HCT116 (cell line): ENCODE data around the gene DYNLRB1. TPM values are rescaled to one million over a fixed set of nuclear protein-coding genes. Genes with fewer than 3 reads are reported as not detected.

ENCODE experiments used
- ATAC-seq: fragments of 200-7000 bp; cut with Tn5 transposase; 2 replicates; pipeline ENCODE4 v1.9.1; 2020; ENCODE audit warnings: mild to moderate bottlenecking, moderate library complexity
- BruUV-seq: library from RNA; stranded (reverse); fragments of 400-500 nt; replicated peaks from 2 replicates; lab custom pipeline; 2021; lab: Mats Ljungman, UMichigan
- CTCF ChIA-PET: fragments of 300-600 bp; sonication (Branson Sonifier 250); formaldehyde crosslinking; loops from one replicate; lab custom pipeline; 2021; ENCODE audit warnings: antibody characterized with exemption; lab: Charles Lee
- POLR2A ChIA-PET: fragments of 300-600, 350-600 bp; sonication (Branson Sonifier 250); formaldehyde crosslinking; loops from one replicate; lab custom pipeline; 2021; ENCODE audit warnings: antibody characterized with exemption; lab: Charles Lee
- RAD21 ChIA-PET, 2 experiments: fragments of 300-600 bp; sonication (Branson Sonifier 250); formaldehyde crosslinking; loops; one replicate each; lab custom pipeline; 2023; ENCODE audit warnings: low total read pairs in 2 of 2; ENCODE audit not compliant: uncharacterized antibody in 2 of 2, unreplicated experiment in 2 of 2, low non-redundant PET in 1 of 2; lab: Charles Lee
- DNase-seq: peaks from one replicate; pipeline ENCODE4 v3.0.0-alpha.2; 2010; ENCODE audit warnings: low read depth, low spot score
- H2AFZ ChIP-seq: fragments of 200-600 bp; shearing (Covaris generic), sonication (generic); 2 replicates; pipeline ENCODE4 v1.6.1; 2017; ENCODE audit warnings: low read depth, mixed run types, mixed read lengths, antibody characterized with exemption, low read length; ENCODE audit not compliant: poor library complexity, severe bottlenecking
- H3K27ac ChIP-seq: 2 replicates; pipeline ENCODE4 v1.5.1; 2012; ENCODE audit warnings: low read depth, low read length
- H3K27me3 ChIP-seq: fragments of 200-600 bp; sonication (generic); 2 replicates; pipeline ENCODE4 v1.6.1; 2016; ENCODE audit warnings: mixed run types, low read length, mixed read lengths; ENCODE audit not compliant: insufficient read depth
- H3K36me3 ChIP-seq, 2 experiments: fragments of 200-500 bp in 1 of 2; fragments of 200-600 bp in 1 of 2; sonication (Bioruptor generic) in 1 of 2; sonication (generic) in 1 of 2; 2 replicates each; pipeline versions ENCODE4 v1.5.1 to v1.6.1; 2014 to 2016; ENCODE audit warnings: low read length in 2 of 2, inconsistent platforms in 1 of 2, mixed read lengths in 1 of 2, mixed run types in 1 of 2; ENCODE audit not compliant: insufficient read depth in 2 of 2, control insufficient read depth in 1 of 2
- H3K4me1 ChIP-seq, 2 experiments: fragments of 200-600 bp in 1 of 2; sonication (generic) in 1 of 2; 2 replicates each; pipeline versions ENCODE4 v1.5.1 to v1.6.1; 2012 to 2017; ENCODE audit warnings: low read length in 2 of 2, inconsistent platforms in 1 of 2, mild to moderate bottlenecking in 1 of 2, mixed read lengths in 1 of 2, mixed run types in 1 of 2, moderate library complexity in 1 of 2; ENCODE audit not compliant: insufficient read depth in 2 of 2, control insufficient read depth in 1 of 2
- H3K4me2 ChIP-seq: fragments of 200-600 bp; sonication (generic); 2 replicates; pipeline ENCODE4 v1.6.1; 2017; ENCODE audit warnings: mixed run types, low read length, mixed read lengths
- H3K4me3 ChIP-seq, 2 experiments: fragments of 200-600 bp in 1 of 2; sonication (generic) in 1 of 2; replicated peaks in 1 of 2; 2 replicates each; pipeline ENCODE4 v1.5.1; 2011 to 2016; ENCODE audit warnings: low read length in 2 of 2, control low read depth in 1 of 2, low read depth in 1 of 2, mild to moderate bottlenecking in 1 of 2, mixed read lengths in 1 of 2, mixed run types in 1 of 2
- H3K79me2 ChIP-seq: fragments of 200-600 bp; sonication (generic); 2 replicates; pipeline ENCODE4 v1.6.1; 2017; ENCODE audit warnings: mild to moderate bottlenecking, mixed run types, low read length, moderate library complexity, mixed read lengths; ENCODE audit not compliant: insufficient read depth
- H3K9ac ChIP-seq: fragments of 200-600 bp; sonication (generic); 2 replicates; pipeline ENCODE4 v1.6.1; 2016; ENCODE audit warnings: low read length, mixed read lengths
- H3K9me2 ChIP-seq: fragments of 200-600 bp; sonication (generic), shearing (Covaris generic); 2 replicates; pipeline ENCODE4 v1.6.1; 2017; ENCODE audit warnings: mixed run types, mild to moderate bottlenecking, moderate library complexity; ENCODE audit not compliant: insufficient read depth
- H3K9me3 ChIP-seq, 2 experiments: fragments of 200-500 bp in 1 of 2; fragments of 200-600 bp in 1 of 2; sonication (Bioruptor generic) in 1 of 2; sonication (generic) in 1 of 2; 2 replicates each; pipeline ENCODE4 v1.6.1; 2014 to 2017; ENCODE audit warnings: low read length in 2 of 2, mixed read lengths in 2 of 2, inconsistent platforms in 1 of 2, low read depth in 1 of 2, mild to moderate bottlenecking in 1 of 2, mixed run types in 1 of 2, moderate library complexity in 1 of 2; ENCODE audit not compliant: control insufficient read depth in 1 of 2, insufficient read depth in 1 of 2
- H4K20me1 ChIP-seq: fragments of 200-600 bp; sonication (generic), shearing (Covaris generic); 2 replicates; pipeline ENCODE4 v1.6.1; 2017; ENCODE audit warnings: mixed run types, mild to moderate bottlenecking, moderate library complexity; ENCODE audit not compliant: insufficient read depth
- EZH2 ChIP-seq: fragments of 200-600 bp; sonication (generic); IDR thresholded peaks from 2 replicates; pipeline ENCODE4 v1.6.1; 2017; ENCODE audit warnings: antibody characterized with exemption, mixed run types
- RAD21 ChIP-seq: IDR thresholded peaks from 2 replicates; pipeline ENCODE4 v1.6.1; 2012; ENCODE audit warnings: low read depth, mild to moderate bottlenecking
- SRF ChIP-seq: IDR thresholded peaks from 2 replicates; pipeline ENCODE4 v1.6.1; 2012; ENCODE audit warnings: low read depth
- ZBTB33 ChIP-seq: IDR thresholded peaks from 2 replicates; pipeline ENCODE4 v1.6.1; 2011; ENCODE audit warnings: mild to moderate bottlenecking, low read length, moderate library complexity; ENCODE audit not compliant: insufficient replicate concordance; ENCODE audit errors: extremely low read depth
- ZNF274 ChIP-seq: fragments of 200-500 bp; sonication (Bioruptor generic); IDR thresholded peaks from 2 replicates; pipeline ENCODE4 v1.6.1; 2014; ENCODE audit warnings: mild to moderate bottlenecking, low read depth, low read length, inconsistent platforms
- intact Hi-C: fragments of 100-400 bp; cut with micrococcal nuclease; formaldehyde crosslinking; loops from 2 replicates; pipeline ENCODE4 v1.10.0; 2022
- total RNA-seq: library from RNA; stranded (reverse); gene quantifications from one replicate; pipeline ENCODE4 v1.2.1, GENCODE V29; 2021; ENCODE audit not compliant: unreplicated experiment

Gene DYNLRB1
- total RNA-seq, 1 experiment from 2014 or later: 106 TPM

GRCh38 chr20:34515484-34516246, 557 bp upstream of the DYNLRB1 start:
- intact Hi-C loops: no loop called here
- no peaks in the 10 kb centered on the region for H3K9me2 ChIP-seq
- no peaks in the 10 kb centered on the region for H4K20me1 ChIP-seq
- peak overlapping the region; percentile 72 to 87 for H3K4me3 ChIP-seq
- peaks cover 2 to 5% of the 10 kb centered on the region in 2 experiments; a peak in 2 of 4 replicates for H3K36me3 ChIP-seq
- CTCF ChIA-PET: interaction anchor here (0.8 to 2.2 kb wide), 4 partner anchors 10 to 254 kb away, joined by 3 to 21 read pairs (median 6); no protein-coding TSS in a partner anchor
- no peak overlapping the region for H2AFZ ChIP-seq
- peaks cover 43% of the 10 kb centered on the region for H3K79me2 ChIP-seq
- POLR2A ChIA-PET: interaction anchor here (1.0 to 1.8 kb wide), 5 partner anchors 10 to 213 kb away, joined by 3 to 7 read pairs (median 4); partner anchors contain the start of gene AHCY
- no peak for DNase-seq
- no peak for TF ChIP-seq ZBTB33
- TF ChIP-seq RAD21: no peak
- no peak for TF ChIP-seq ZNF274
- TF ChIP-seq EZH2: no peak
- no peak for TF ChIP-seq SRF
- TF ChIP-seq, all 23 proteins: peak for 0
- H3K9me3 ChIP-seq: no peaks in the 10 kb centered on the region
- RAD21 ChIA-PET: interaction anchor here in 1 of 2 experiments (1.1 to 3.2 kb wide), 2 partner anchors 43 to 203 kb away, joined by 3 to 20 read pairs; no protein-coding TSS in a partner anchor
- ATAC-seq: no peak
- BruUV-seq: TSS peak; percentile 52
- H3K4me2 ChIP-seq: peak overlapping the region; percentile 76
- H3K9ac ChIP-seq: peak overlapping the region; percentile 74
- peak overlapping the region; percentile 79 for H3K27ac ChIP-seq
- H3K27me3 ChIP-seq: no peaks in the 10 kb centered on the region
- peaks cover 4 to 7% of the 10 kb centered on the region in 2 experiments; a peak in 3 of 4 replicates for H3K4me1 ChIP-seq
